Activated CD4-positive, alpha-beta T cell treated with anti-CD3 and anti-CD28 coated beads, Interleukin-2, amount 10 ng/mL, durations not matched to agents 7 days and 5 days (primary cell): ENCODE data around the gene KDM4B. TPM values are rescaled to one million over a fixed set of nuclear protein-coding genes. Genes with fewer than 3 reads are reported as not detected.

ENCODE experiments used
- CTCF ChIA-PET: fragments of 350-600 bp; sonication (Branson Sonifier 250); formaldehyde crosslinking; loops from one replicate; lab custom pipeline; 2021; ENCODE audit warnings: antibody characterized with exemption; lab: Charles Lee
- POLR2A ChIA-PET: fragments of 350-600 bp; sonication (Branson Sonifier 250); formaldehyde crosslinking; loops from one replicate; lab custom pipeline; 2021; ENCODE audit warnings: antibody characterized with exemption; lab: Charles Lee
- DNase-seq: peaks from one replicate; pipeline ENCODE4 v3.0.0-alpha.2; 2020
- H3K27ac Mint-ChIP-seq: one replicate; pipeline ENCODE4 v1.8.0; 2021; ENCODE audit warnings: mild to moderate bottlenecking, moderate library complexity, mixed read lengths
- H3K27me3 Mint-ChIP-seq: one replicate; pipeline ENCODE4 v1.8.0; 2021; ENCODE audit warnings: mixed read lengths
- H3K36me3 Mint-ChIP-seq: one replicate; pipeline ENCODE4 v1.8.0; 2021; ENCODE audit warnings: low read depth, mixed read lengths
- H3K4me1 Mint-ChIP-seq: one replicate; pipeline ENCODE4 v1.8.0; 2021; ENCODE audit warnings: mixed read lengths
- H3K4me3 Mint-ChIP-seq: one replicate; pipeline ENCODE4 v1.8.0; 2021; ENCODE audit warnings: mild to moderate bottlenecking, moderate library complexity, mixed read lengths
- H3K9me3 Mint-ChIP-seq: one replicate; pipeline ENCODE4 v1.8.0; 2021; ENCODE audit warnings: mixed read lengths
- total RNA-seq, 2 experiments: library from RNA; stranded (reverse); gene quantifications; one replicate each; pipeline ENCODE4 v1.2.3, GENCODE V29; 2021

Gene KDM4B
- total RNA-seq, 2 experiments from 2014 or later = 37.1 to 40.2 TPM

DNA sequence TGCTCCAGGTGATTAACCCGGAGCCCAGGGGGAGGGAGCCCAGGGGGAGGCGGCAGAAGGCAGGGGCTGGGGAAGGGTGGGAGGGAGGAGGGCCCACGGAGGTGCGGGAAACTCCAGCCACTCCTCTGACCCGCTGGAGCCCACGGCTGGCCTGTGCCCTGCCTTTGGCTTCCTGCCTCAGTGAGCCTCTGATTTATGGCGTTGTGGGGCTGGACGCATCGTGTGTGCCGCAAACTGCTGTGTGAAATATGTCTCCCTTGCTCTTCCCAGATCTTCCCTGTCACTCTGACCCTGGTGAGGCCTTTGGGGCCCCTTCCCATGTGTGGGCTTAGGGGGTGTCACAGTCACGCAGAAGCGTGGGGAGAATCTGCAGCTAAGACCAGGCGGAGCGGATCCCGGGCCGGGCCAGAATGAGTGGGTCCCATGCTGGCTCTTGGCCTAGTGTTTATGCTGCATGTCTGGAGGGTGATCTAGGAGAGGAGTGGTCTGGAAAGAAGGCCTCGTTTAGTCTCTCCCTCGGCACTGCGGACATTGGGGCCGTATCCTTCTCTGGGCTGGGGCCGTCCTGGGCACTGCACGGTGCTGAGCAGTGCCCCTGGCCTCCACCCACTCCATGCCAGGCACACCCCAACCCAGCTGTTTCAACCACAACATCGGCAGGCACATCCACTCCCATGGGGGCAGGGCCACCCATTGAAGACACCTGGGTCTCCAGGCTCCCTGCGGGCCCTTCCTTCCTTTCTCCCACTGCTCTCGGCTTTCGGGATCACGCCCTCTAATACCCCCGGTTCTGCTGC is 123.0 kb downstream of the KDM4B start:
- no peak overlapping the region for H3K4me3 Mint-ChIP-seq
- POLR2A ChIA-PET = no interaction called here
- H3K4me1 Mint-ChIP-seq = no peaks in the 10 kb centered on the region
- no peak overlapping the region for H3K27ac Mint-ChIP-seq
- CTCF ChIA-PET = no interaction called here
- peaks cover 2% of the 10 kb centered on the region for H3K9me3 Mint-ChIP-seq
- no peak for DNase-seq
- no peaks in the 10 kb centered on the region for H3K27me3 Mint-ChIP-seq
- H3K36me3 Mint-ChIP-seq = peaks cover 6% of the 10 kb centered on the region

DNA sequence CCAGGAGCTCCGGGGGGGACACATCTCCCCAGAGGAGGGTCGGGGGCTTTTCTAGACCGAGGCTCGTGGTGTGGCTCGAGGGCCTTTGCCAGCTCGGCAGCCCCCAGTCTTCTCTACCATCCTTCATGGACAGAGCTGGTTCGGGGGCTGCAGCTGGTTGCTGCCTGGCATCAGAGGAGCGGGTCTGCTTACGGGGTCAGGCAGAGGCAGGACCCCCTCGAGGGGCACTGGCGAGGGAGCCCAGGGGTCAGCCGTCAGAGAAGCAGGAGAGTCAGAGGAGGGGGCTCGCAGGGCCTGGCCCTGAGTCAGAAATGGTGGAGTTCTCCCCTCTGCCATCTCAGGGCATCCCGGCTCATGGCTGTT is 123.5 kb downstream of the KDM4B start:
- ChIA-PET CTCF (no interaction called here), POLR2A (no interaction called here)
- Mint-ChIP-seq H3K36me3 (peaks cover 10% of the 10 kb centered on the region), H3K27ac (no peak overlapping the region), H3K27me3 (no peaks in the 10 kb centered on the region), H3K4me1 (no peaks in the 10 kb centered on the region), H3K4me3 (no peak overlapping the region), H3K9me3 (peaks cover 5% of the 10 kb centered on the region)
- DNase-seq = no peak

DNA sequence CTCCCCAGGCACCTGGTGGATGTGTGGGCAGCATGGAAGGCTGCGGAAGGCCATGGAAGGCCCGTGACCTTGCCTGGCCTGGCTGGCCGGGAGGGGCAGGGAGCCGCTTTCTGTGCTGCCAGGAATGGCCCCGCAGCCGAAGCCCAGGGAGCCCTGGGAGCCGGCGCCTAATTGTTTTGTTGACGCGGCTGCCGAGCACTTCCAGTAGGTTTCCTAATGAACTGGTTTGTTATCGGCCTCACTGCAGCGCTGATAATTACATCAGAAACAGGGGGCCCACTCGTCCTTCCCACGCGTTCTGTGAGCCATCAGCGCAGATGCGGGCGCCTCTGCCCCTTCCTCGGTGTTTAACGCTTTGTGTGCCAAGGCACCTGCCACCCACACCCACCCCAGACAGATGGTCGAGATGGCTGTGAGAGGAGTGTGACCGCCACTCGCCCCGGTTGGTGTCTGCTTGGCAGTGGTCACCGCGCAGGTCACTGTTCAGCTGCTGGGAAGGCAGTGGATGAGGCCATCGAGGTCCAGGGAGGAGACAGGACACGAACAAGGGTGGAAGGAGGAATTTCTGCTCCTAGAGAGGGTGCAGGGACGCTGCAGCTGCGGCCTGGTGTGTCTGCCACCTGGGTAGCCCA is 124.5 kb downstream of the KDM4B start:
- ChIA-PET CTCF (no interaction called here), POLR2A (no interaction called here)
- no peaks in the 10 kb centered on the region for H3K27me3 Mint-ChIP-seq
- H3K4me1 Mint-ChIP-seq = no peaks in the 10 kb centered on the region
- no peak overlapping the region for H3K4me3 Mint-ChIP-seq
- peaks cover 20% of the 10 kb centered on the region for H3K36me3 Mint-ChIP-seq
- no peak for DNase-seq
- H3K9me3 Mint-ChIP-seq = peaks cover 10% of the 10 kb centered on the region
- no peak overlapping the region for H3K27ac Mint-ChIP-seq

DNA sequence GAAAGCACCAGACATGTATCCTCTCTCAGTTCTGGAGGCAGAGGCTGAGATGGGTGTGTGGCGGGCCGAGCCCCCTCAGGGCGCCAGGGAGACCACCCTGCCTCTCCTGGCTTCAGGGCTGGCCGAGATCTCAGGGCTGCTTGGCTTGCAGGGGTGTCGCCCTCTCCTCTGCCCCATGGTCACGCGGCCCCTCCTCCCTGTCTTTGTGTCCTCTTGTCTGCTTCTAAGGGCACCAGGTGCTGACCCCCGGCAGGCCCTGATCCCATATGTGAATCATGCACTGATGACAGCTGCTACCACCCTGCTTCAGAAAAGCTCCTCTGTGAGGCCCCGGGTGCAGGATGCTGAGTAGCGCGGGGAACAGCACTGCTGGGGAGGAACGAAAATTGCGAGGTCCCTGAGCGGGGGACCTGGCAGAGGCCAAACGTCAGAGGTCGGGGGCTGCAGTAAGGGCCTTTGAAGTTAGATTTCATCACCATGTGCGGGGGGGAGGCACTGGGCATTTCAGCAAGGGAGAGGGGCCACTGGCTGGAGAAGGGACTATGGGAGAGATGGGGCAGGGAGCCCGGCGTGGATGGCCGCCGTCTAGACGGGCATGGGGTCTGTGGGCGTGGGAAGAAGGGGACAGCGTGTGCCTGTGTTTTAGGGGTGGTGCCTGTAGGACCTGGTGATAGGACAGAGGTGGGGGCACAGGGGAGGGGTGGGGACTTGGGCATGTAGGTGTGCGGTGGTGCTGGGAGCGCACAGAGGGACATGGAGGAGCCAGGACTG is 125.2 kb downstream of the KDM4B start:
- no peak for DNase-seq
- no peak overlapping the region for H3K27ac Mint-ChIP-seq
- no peaks in the 10 kb centered on the region for H3K4me1 Mint-ChIP-seq
- H3K27me3 Mint-ChIP-seq = no peaks in the 10 kb centered on the region
- H3K9me3 Mint-ChIP-seq = peaks cover 17% of the 10 kb centered on the region
- H3K4me3 Mint-ChIP-seq = no peak overlapping the region
- CTCF ChIA-PET = no interaction called here
- H3K36me3 Mint-ChIP-seq = peaks cover 27% of the 10 kb centered on the region
- POLR2A ChIA-PET = no interaction called here

DNA sequence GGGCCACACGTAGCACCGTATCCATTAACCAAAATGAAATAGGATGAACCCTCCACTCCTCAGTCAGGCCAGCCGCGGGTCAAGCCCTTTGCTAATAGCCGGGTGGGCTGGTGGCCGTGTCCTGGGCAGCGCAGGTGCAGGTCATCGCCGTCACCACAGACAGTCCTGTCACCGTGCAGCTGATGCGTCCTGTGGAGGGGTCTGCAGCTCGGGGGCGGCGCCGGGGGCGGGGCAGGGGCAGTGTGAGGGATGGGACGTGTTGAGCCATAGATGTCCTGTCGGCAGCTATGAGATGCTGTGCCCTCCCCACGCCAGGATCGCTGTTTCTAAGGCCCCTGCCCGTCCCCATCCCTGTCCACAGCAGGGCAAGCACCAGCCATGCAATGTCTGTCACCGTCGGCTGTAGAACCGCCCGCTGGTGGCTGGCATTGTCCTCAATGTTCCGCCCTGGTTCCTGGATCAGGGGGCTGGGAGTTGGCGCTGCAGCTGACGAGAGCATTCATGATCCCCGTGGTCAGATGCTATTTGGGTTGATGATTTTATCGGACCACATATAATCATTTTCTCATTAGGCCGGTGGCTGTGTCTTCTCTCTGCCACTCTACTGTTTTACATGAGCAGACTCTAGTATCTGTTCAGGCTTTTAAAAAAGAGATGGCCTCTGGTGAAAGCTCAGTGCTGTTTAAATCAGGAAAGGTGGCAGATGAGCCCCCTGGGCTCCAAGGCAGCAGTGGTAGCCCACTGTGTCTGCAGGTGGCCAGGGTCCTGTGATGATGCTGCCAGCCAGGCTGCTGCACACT is 126.1 kb downstream of the KDM4B start:
- Mint-ChIP-seq H3K27me3 (no peaks in the 10 kb centered on the region), H3K27ac (no peak overlapping the region), H3K4me1 (no peaks in the 10 kb centered on the region), H3K36me3 (peaks cover 35% of the 10 kb centered on the region), H3K4me3 (no peak overlapping the region), H3K9me3 (peaks cover 24% of the 10 kb centered on the region)
- POLR2A ChIA-PET = no interaction called here
- no peak for DNase-seq
- CTCF ChIA-PET = no interaction called here

DNA sequence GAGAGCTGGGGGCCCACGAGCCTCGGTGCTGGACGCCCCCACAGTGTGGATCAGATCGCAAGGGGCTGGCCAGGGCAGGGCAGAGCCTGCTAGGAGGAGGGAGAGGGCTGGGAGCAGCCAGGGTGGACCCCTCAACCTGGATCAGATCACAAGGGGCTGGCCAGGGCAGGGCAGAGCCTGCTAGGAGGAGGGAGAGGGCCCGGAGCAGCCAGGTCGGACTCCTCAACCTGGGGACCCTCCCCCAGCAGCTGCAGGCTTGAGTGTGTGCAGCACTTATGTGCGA is 126.6 kb downstream of the KDM4B start:
- H3K27me3 Mint-ChIP-seq = no peaks in the 10 kb centered on the region
- DNase-seq = no peak
- ChIA-PET POLR2A (no interaction called here), CTCF (no interaction called here)
- H3K36me3 Mint-ChIP-seq = peaks cover 39% of the 10 kb centered on the region
- H3K4me3 Mint-ChIP-seq = no peak overlapping the region
- H3K4me1 Mint-ChIP-seq = no peaks in the 10 kb centered on the region
- H3K9me3 Mint-ChIP-seq = peaks cover 30% of the 10 kb centered on the region
- H3K27ac Mint-ChIP-seq = no peak overlapping the region

DNA sequence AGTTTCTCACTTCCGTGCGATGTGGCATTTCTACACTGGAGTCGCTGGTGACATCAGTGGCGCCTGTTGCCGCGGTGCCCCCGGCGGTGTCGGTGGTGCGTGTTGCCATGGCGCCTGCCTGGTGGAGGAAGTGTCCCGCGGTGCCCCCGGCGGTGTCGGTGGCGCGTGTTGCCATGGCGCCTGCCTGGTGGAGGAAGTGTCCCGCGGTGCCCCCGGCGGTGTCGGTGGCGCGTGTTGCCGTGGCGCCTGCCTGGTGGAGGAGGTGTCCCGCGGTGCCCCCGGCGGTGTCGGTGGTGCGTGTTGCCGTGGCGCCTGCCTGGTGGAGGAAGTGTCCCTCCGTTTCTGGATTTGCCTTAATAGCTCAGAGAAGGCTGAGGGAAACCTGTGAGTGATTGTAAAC is 127.6 kb downstream of the KDM4B start:
- no peaks in the 10 kb centered on the region for H3K4me1 Mint-ChIP-seq
- CTCF ChIA-PET = no interaction called here
- H3K27ac Mint-ChIP-seq = no peak overlapping the region
- DNase-seq = no peak
- H3K4me3 Mint-ChIP-seq = no peak overlapping the region
- H3K27me3 Mint-ChIP-seq = no peaks in the 10 kb centered on the region
- peaks cover 45% of the 10 kb centered on the region for H3K36me3 Mint-ChIP-seq
- peaks cover 33% of the 10 kb centered on the region for H3K9me3 Mint-ChIP-seq
- POLR2A ChIA-PET = no interaction called here

DNA sequence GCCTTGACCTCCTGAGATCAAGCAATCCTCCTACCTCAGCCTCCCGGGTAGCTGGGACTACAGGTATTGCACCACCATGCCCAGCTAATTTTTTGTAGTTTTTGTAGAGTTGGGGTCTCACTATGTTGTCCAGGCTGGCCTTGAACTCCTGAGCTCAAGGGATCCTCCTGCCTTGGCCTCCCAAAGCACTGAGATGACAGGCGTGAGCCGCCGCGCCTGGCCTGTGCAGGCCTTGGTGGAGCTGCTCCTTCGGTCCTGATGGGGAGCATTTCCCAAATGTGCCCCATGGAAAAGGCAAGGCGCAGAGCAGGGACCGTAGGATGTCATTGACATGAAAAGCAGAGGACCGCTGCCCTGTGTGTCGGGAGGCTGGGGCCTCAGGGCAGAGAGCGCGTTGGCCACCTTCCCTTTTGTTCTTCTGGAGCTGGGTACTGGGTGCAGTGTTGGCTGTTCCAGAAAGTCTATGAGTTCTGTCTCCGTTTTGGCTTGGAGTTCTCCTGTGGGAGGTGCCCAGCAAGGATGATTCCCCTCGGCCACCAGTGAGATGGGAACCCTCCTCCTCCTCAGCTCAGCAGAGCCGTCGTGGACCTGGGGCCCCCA is 128.5 kb downstream of the KDM4B start:
- Mint-ChIP-seq H3K27ac (no peak overlapping the region), H3K27me3 (no peaks in the 10 kb centered on the region), H3K4me3 (no peak overlapping the region), H3K36me3 (peaks cover 45% of the 10 kb centered on the region), H3K9me3 (peaks cover 33% of the 10 kb centered on the region), H3K4me1 (no peaks in the 10 kb centered on the region)
- no peak for DNase-seq
- ChIA-PET POLR2A (no interaction called here), CTCF (no interaction called here)

DNA sequence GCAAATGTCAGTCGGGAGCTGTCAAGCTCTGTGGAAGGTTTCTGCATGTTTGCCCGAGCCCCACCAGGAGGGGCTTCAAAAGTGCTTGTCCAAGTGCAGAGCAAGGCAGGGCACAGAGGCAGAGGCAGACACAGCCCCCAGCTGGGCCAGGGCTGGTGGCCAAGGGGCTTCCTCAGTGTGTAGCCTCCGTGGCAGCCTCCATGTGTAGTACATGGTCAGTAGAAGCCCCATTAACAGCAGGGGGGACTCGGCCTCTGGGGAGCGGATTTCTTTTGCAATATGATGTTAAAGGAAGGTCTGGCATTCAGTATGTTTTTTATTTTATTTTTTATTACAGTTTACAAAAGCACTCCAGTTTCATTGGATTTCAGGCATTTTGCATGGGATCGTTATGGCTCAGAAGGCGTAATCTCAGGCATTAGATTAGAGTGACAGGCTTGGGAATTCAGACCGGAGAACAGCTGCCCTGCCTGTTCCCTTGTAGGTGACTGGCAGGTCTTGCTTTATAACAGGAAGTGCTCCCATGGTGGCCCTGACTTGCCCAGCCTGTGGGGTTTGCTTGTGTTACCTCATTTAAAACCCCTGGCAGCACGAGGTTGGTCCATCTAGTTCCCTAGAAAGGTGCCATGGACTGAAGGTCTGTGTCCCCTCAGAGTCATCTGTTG is 129.2 kb downstream of the KDM4B start:
- ChIA-PET CTCF (no interaction called here), POLR2A (no interaction called here)
- Mint-ChIP-seq H3K9me3 (peaks cover 33% of the 10 kb centered on the region), H3K4me3 (no peak overlapping the region), H3K27ac (no peak overlapping the region), H3K4me1 (no peaks in the 10 kb centered on the region), H3K36me3 (peaks cover 45% of the 10 kb centered on the region), H3K27me3 (no peaks in the 10 kb centered on the region)
- DNase-seq = no peak

DNA sequence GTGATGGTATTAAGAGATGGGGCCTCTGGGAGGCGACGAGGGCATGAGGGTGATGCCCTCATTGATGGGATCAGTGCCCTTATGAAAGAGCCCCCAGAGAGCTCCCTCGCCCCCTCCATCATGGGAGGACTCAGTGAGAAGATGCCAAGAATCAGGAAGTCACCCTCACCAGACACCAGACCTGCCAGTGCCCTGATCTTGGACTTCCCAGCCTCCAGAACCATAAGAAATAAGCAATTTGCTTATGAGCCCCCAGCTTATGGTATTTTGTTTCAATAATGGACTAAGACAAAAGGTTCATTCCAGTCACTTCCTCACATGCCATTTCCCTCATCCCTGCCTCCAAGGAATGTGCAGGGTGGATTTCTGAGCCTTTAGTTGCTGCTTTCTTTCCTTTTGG is 129.7 kb downstream of the KDM4B start:
- no peak overlapping the region for H3K27ac Mint-ChIP-seq
- no peaks in the 10 kb centered on the region for H3K27me3 Mint-ChIP-seq
- H3K36me3 Mint-ChIP-seq = peaks cover 45% of the 10 kb centered on the region
- ChIA-PET POLR2A (no interaction called here), CTCF (no interaction called here)
- H3K9me3 Mint-ChIP-seq = peaks cover 33% of the 10 kb centered on the region
- no peak for DNase-seq
- H3K4me1 Mint-ChIP-seq = no peaks in the 10 kb centered on the region
- no peak overlapping the region for H3K4me3 Mint-ChIP-seq

DNA sequence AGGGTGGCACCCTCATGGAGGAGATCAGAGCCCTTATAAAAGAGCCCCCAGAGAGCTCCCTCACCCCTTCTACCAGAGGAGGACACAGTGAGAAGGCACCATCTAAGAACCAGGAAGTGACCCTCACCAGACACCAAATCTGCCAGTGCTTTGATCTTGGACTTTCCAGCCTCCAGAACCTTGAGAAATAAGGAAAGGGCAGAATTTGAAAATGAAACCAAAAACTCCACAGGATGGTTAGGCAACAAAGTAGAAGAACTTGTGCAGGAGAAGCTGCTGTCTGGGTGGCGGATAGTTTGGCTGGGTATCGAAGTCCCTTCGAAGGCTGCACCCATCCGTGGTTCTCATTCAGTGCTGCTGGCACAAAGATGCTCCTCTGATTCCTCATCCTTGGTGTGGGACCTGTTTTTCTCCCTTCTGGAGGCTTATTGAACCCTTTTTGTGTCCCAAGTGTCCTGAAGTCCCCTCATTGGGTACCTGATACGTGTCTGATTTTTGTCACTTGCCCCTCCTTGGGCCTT is 130.8 kb downstream of the KDM4B start:
- no peak for DNase-seq
- ChIA-PET CTCF (no interaction called here), POLR2A (no interaction called here)
- Mint-ChIP-seq H3K4me1 (no peaks in the 10 kb centered on the region), H3K9me3 (peaks cover 33% of the 10 kb centered on the region), H3K27ac (no peak overlapping the region), H3K36me3 (peaks cover 45% of the 10 kb centered on the region), H3K4me3 (no peak overlapping the region), H3K27me3 (no peaks in the 10 kb centered on the region)

DNA sequence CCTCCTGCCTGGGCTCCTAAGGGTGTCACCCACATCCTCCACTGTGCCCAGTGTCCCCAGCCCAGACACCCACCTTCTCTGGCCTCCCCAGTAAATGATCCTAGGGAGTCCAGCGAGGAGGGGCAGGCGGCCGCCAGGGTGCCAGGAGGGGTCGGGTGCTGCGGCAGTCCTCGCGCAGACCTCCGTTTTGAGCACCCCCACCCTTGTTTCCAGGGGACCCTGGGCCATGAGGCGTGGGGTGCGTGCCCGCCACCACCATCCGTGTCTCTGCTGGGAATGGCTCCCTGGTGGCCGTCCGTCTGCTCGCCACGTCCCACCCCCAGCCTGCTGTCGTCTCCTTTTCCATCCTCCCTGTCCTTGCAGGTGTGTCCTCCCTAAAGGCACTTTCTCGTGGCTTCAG is 133.0 kb downstream of the KDM4B start:
- H3K36me3 Mint-ChIP-seq = peaks cover 39% of the 10 kb centered on the region
- H3K27ac Mint-ChIP-seq = peak overlapping the region; percentile 13
- no peaks in the 10 kb centered on the region for H3K4me1 Mint-ChIP-seq
- H3K9me3 Mint-ChIP-seq = peaks cover 30% of the 10 kb centered on the region
- POLR2A ChIA-PET = no interaction called here
- H3K4me3 Mint-ChIP-seq = no peak overlapping the region
- CTCF ChIA-PET = no interaction called here
- no peaks in the 10 kb centered on the region for H3K27me3 Mint-ChIP-seq
- no peak for DNase-seq
